Tibial nerve (tissue), 4 donors: ENCODE measurements around the gene RAX2.

Source experiments
- EP300 ChIP-seq, 2 donors: sonication (generic); formaldehyde crosslinking; IDR thresholded peaks; one replicate each; pipeline ENCODE4 v1.6.1; 2017; ENCODE audit warnings: antibody characterized with exemption in 2 of 2, mild to moderate bottlenecking in 1 of 2
- POLR2A ChIP-seq, 2 donors: fragments of 450-650 bp; IDR thresholded peaks; one replicate each; pipeline ENCODE4 v1.6.1; 2017; ENCODE audit warnings: antibody characterized with exemption in 2 of 2, mild to moderate bottlenecking in 2 of 2, moderate library complexity in 2 of 2
- TF ChIP-seq, protein P1 (sequence below), 5 experiments: fragments of 200-600 bp in 3 of 5; fragments of 450-650 bp in 2 of 5; sonication (generic) in 3 of 5; IDR thresholded peaks; one replicate each; pipeline ENCODE4 v1.5.1; 2016 to 2019; ENCODE audit warnings: antibody characterized with exemption in 5 of 5, mild to moderate bottlenecking in 3 of 5, moderate library complexity in 2 of 5

DNA sequence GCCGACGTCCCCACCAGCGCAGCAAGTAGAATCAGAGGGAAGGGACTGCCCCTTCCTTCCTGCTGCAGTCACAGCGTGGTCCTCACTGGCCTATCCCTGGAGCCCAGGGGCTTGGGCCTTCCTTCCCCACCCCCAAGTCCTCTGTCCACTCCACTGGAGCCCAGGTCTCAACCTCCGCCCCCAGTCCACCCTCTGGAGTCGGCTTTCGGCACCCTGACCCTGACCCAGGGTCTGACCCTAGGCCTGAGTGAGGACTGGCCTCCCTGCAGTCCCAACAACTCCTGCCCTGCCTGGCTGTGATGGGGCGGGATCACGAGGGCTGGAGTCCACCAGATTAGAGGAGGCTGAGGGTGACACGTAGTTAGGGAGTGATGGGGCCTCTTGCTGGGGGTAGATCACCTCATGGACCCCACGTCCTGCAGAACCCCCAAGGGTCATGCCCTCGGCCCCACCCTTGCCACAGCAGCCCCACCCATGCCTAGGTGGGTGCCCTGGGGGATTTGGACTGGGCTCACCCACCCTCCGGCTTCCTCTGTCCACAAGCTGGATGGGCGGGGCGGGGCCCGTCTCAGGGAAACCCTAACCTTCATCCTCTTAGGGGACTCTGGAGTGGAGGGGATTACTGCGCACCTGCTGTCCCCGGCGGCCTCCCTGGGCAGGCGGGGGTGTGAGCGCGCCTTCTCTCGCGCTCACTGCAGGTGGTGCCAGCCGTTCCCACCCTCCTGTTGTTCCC, 3.8 kb downstream of the RAX2 start:
- TF ChIP-seq EP300 (IDR thresholded peaks at IDR 0.05) (no peak), POLR2A (IDR thresholded peaks at IDR 0.05) (no peak)
- TF ChIP-seq, protein P1, sequence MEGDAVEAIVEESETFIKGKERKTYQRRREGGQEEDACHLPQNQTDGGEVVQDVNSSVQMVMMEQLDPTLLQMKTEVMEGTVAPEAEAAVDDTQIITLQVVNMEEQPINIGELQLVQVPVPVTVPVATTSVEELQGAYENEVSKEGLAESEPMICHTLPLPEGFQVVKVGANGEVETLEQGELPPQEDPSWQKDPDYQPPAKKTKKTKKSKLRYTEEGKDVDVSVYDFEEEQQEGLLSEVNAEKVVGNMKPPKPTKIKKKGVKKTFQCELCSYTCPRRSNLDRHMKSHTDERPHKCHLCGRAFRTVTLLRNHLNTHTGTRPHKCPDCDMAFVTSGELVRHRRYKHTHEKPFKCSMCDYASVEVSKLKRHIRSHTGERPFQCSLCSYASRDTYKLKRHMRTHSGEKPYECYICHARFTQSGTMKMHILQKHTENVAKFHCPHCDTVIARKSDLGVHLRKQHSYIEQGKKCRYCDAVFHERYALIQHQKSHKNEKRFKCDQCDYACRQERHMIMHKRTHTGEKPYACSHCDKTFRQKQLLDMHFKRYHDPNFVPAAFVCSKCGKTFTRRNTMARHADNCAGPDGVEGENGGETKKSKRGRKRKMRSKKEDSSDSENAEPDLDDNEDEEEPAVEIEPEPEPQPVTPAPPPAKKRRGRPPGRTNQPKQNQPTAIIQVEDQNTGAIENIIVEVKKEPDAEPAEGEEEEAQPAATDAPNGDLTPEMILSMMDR (IDR thresholded peaks at IDR 0.05) = no peak
